Activated B cell treated with CpG ODN at 0.5 μM for 24 hours (primary cell): ENCODE data around the gene PNO1. TPM values are rescaled to one million over a fixed set of nuclear protein-coding genes. Genes with fewer than 3 reads are reported as not detected.

ENCODE experiments used
- ATAC-seq: fragments of 200-7000 bp; cut with Tn5 transposase; one replicate; pipeline ENCODE4 v1.10.0; 2021; ENCODE audit warnings: low read depth, mild to moderate bottlenecking, moderate library complexity
- CTCF ChIA-PET: fragments of 350-600 bp; sonication (Branson Sonifier 250); formaldehyde crosslinking; loops from one replicate; lab custom pipeline; 2021; ENCODE audit warnings: antibody characterized with exemption; lab: Charles Lee
- POLR2A ChIA-PET: fragments of 350-600 bp; sonication (Branson Sonifier 250); formaldehyde crosslinking; loops from one replicate; lab custom pipeline; 2021; ENCODE audit warnings: antibody characterized with exemption; lab: Charles Lee
- DNase-seq: peaks from one replicate; pipeline ENCODE4 v3.0.0; 2022
- H3K27ac Mint-ChIP-seq: one replicate; pipeline ENCODE4 v1.8.0; 2020; ENCODE audit warnings: mixed read lengths
- H3K27me3 Mint-ChIP-seq: one replicate; pipeline ENCODE4 v1.8.0; 2021; ENCODE audit warnings: mixed read lengths
- H3K36me3 Mint-ChIP-seq: one replicate; pipeline ENCODE4 v1.8.0; 2021; ENCODE audit warnings: low read depth, mixed read lengths
- H3K4me1 Mint-ChIP-seq: one replicate; pipeline ENCODE4 v1.8.0; 2021; ENCODE audit warnings: mixed read lengths
- H3K4me3 Mint-ChIP-seq: one replicate; pipeline ENCODE4 v1.8.0; 2020; ENCODE audit warnings: mild to moderate bottlenecking, mixed read lengths
- H3K9me3 Mint-ChIP-seq: one replicate; pipeline ENCODE4 v1.8.0; 2020; ENCODE audit warnings: mixed read lengths
- CTCF ChIP-seq: fragments of 200-600 bp; IDR thresholded peaks from one replicate; pipeline ENCODE4 v1.8.0; 2022; ENCODE audit warnings: antibody characterized with exemption, mild to moderate bottlenecking
- intact Hi-C: fragments of 100-400 bp; cut with micrococcal nuclease; formaldehyde crosslinking; loops from one replicate; pipeline ENCODE4 v1.15.1; 2024
- total RNA-seq: library from RNA; stranded (reverse); gene quantifications from 2 replicates; pipeline ENCODE4 v1.2.3, GENCODE V29; 2022

Gene PNO1
- total RNA-seq, 1 donor from 2014 or later: 24.9 TPM

DNA sequence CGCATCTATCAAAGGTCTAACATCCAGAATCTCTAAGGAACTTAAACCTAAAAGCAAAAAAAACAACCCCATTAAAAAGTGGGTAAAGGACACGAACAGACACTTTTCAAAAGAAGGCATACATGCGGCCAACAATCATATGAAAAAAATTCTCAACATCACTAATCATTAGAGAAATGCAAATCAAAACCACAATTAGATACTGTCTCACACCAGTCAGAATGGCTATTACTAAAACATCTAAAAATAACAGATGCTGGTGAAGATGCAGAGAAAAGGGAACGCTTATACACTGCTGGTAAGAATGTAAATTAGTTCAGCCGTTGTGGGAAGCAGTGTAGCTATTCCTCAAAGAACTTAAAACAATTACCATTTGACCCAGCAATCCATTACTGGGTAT, 56.7 kb downstream of the PNO1 start:
- Mint-ChIP-seq H3K27me3 (no peaks in the 10 kb centered on the region), H3K9me3 (no peaks in the 10 kb centered on the region), H3K27ac (peak overlapping the region; percentile 62), H3K36me3 (peaks cover 60% of the 10 kb centered on the region), H3K4me1 (peaks cover 76% of the 10 kb centered on the region), H3K4me3 (peak overlapping the region; percentile 52)
- ATAC-seq: peak; percentile 69
- ChIA-PET POLR2A (no interaction called here), CTCF (interaction anchor here (0.7 kb wide), 1 partner anchor 227 kb away, joined by 3 read pairs; no protein-coding TSS in a partner anchor)
- DNase-seq: no peak
- intact Hi-C loops: no loop called here
- no peak for TF ChIP-seq CTCF

GRCh38 chr2:68216454-68217310, 59.0 kb downstream of the PNO1 start:
- Mint-ChIP-seq H3K9me3 (no peaks in the 10 kb centered on the region), H3K36me3 (peaks cover 54% of the 10 kb centered on the region), H3K4me1 (peaks cover 86% of the 10 kb centered on the region), H3K4me3 (no peak overlapping the region), H3K27ac (peak overlapping the region; percentile 12), H3K27me3 (no peaks in the 10 kb centered on the region)
- no peak for TF ChIP-seq CTCF
- intact Hi-C loops: no loop called here
- ATAC-seq: no peak
- ChIA-PET CTCF (interaction anchor here (1.0 kb wide), 1 partner anchor 21 kb away, joined by 3 read pairs; no protein-coding TSS in a partner anchor), POLR2A (no interaction called here)
- no peak for DNase-seq

DNA sequence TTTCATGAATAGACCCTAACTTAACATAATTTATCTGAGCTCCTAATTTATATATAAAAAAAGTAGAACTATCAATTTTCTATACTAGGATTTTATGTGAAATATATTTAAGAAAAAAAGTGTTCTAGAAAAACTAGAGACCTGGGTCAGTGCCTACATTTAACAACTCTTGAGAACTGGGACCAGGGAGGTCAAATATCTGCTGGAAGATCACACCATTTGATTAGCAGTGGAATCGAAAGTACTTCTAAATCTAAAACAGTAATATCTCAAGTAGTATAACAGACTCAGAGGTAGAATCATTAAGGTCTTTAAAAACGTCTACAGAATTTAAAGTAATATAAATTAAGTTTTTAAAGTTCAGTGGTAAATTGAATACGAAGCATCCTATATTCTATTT, 60.0 kb downstream of the PNO1 start:
- DNase-seq (no peak), ATAC-seq (no peak)
- no peaks in the 10 kb centered on the region for H3K27me3 Mint-ChIP-seq
- no peak for TF ChIP-seq CTCF
- H3K4me1 Mint-ChIP-seq: peaks cover 85% of the 10 kb centered on the region
- H3K27ac Mint-ChIP-seq: no peak overlapping the region
- ChIA-PET CTCF (interaction anchor here (1.3 kb wide), 1 partner anchor 27 kb away, joined by 4 read pairs; no protein-coding TSS in a partner anchor), POLR2A (no interaction called here)
- no peak overlapping the region for H3K4me3 Mint-ChIP-seq
- peaks cover 54% of the 10 kb centered on the region for H3K36me3 Mint-ChIP-seq
- intact Hi-C loops: no loop called here
- no peaks in the 10 kb centered on the region for H3K9me3 Mint-ChIP-seq

GRCh38 chr2:68218343-68218901, 60.7 kb downstream of the PNO1 start:
- ATAC-seq (no peak), DNase-seq (no peak)
- no peak for TF ChIP-seq CTCF
- Mint-ChIP-seq H3K27ac (peak overlapping the region; percentile 37), H3K27me3 (no peaks in the 10 kb centered on the region), H3K9me3 (no peaks in the 10 kb centered on the region), H3K36me3 (peaks cover 49% of the 10 kb centered on the region), H3K4me3 (peak overlapping the region; percentile 17), H3K4me1 (peaks cover 86% of the 10 kb centered on the region)
- CTCF ChIA-PET: interaction anchor here (1.3 to 2.1 kb wide), 2 partner anchors 22 to 26 kb away, joined by 4 to 12 read pairs; no protein-coding TSS in a partner anchor
- POLR2A ChIA-PET: interaction anchor here (0.7 kb wide), 1 partner anchor 28 kb away, joined by 3 read pairs; no protein-coding TSS in a partner anchor
- intact Hi-C loops: no loop called here

DNA sequence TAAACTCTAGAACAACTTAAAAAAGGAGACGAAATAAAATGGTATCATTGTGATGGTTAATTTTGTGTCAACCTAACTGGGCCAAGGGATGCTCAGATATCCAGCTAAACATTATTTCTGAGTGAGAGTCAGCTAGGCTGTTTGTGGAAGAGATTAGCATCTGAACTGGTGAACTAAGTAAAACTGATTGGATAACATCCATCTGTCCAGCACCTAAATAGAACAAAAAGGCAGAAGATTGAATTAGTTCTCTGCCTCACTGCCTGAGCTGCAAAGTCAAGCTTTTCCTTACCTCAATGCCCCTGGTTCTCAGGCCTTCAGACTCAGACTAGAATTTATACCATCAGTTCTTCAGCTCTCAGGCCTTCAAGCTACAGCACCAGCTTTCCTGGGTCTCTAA, 64.6 kb downstream of the PNO1 start:
- Mint-ChIP-seq H3K4me3 (no peak overlapping the region), H3K36me3 (peaks cover 38% of the 10 kb centered on the region), H3K4me1 (peaks cover 94% of the 10 kb centered on the region), H3K9me3 (no peaks in the 10 kb centered on the region), H3K27me3 (no peaks in the 10 kb centered on the region), H3K27ac (no peak overlapping the region)
- POLR2A ChIA-PET: interaction anchor here (0.5 kb wide), 1 partner anchor 843 kb away, joined by 8 read pairs; no protein-coding TSS in a partner anchor
- no peak for ATAC-seq
- DNase-seq: no peak
- CTCF ChIA-PET: interaction anchor here (0.7 to 1.5 kb wide), 3 partner anchors 26 to 143 kb away, joined by 3 to 8 read pairs (median 3); partner anchors contain the start of gene PLEK
- no peak for TF ChIP-seq CTCF
- intact Hi-C loops: no loop called here
